ENCODE data around the gene CELA2B.
"Not testable (repeated sequence)": the region's sequence is repeated elsewhere in the genome, so short reads cannot be mapped to it uniquely, and the experiment has no call there.

Gene CELA2B

DNA sequence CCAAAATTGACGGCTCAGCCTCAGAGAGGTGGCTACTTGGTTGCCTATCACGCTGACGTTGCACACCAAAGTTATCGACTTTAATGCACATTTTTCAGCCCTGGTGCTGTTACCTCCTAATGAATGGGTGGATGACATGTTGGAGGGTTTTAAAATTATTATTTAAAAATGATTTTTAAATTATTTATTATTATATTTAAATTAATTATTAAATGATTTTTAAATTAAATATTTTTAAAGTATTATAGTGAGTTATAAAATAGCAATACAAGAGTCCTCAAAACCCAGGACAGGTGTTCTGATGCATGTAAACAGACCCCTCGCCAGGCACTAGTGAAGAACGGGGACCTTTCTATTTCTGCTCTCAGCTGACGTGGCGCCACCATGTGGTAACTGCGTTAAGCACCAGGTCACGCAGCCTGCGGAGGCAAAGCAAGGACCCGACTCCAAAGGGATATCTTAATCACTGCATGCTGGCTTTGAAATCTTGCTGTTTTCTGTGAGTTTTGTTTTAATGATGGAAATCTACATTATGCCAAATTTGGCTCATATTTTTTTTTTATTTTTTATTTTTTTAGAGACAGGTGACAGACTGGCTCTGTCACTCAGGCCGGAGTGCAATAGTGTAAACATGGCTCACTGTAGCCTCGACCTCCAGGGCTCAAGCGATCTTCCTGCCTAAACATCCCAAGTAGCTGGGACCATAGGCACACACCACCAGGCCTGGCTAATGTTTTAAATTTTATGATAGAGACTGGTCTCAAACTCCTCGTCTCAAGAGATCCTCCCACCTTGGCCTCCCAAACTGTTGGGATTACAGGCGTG is 25.5 kb downstream of the CELA2B start:
- peak; percentile 27 for DNase-seq

- no peak for DNase-seq
Observed at GRCh38 chr1:15504436-15504835, 28.5 kb downstream of the CELA2B start.

DNA sequence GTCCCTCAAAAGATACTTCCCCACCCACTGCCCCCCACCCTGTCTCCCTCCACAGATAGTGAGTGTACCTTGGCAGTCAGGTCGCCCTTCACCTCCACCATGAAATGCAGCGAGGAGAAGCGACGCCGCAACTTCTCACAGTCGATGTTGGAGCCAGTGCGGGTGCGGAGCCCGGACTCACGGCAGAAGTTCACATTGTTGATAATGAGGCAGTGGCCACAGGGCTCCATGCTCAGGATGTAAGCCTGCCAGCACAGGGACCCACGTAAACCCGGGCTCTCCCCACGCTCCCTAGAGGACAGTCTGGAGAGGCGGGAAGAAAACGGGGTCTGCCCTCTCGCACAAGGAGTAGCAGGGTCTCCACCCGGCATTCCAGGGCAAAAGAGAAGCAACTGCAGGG is 30.9 kb downstream of the CELA2B start:
- no peak for DNase-seq

- no peak for DNase-seq
Observed at GRCh38 chr1:15507278-15507677, 31.4 kb downstream of the CELA2B start.

DNA sequence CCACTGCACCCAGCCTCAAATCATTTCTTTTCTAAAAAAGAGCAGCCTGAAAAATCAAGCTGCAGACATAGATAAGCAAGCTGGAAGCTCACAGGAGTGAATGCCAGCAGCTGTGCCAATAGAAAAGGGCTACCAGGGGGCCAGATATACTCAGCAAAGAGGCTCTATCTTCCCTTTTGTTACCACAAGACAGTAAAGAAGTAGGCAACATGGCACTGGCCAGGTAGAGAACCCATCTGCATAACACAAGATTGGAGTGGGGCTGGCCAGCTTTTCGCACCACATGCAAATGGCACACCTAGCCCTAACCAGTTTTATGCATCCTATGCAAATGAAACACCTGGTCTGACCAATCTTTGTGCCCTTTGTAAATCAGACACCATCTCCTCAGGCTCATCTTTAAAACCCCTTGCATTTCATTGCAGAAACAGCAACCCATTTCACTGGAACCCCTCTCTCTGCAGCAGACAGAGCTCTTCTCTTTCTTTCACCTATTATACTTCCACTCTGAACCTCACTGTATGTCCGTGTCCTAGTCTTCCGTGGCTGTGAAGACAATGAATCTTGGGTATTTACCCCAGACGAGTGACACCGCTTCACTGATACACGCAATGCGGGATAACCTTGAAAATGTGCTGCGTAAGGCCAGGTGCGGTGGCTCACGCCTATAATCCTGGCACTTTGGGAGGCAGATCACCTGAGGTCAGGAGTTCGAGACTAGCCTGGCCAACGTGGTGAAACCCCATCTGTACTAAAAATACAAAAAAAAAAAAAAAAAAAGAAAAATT is 33.0 kb downstream of the CELA2B start:
- DNase-seq, result no peak

GRCh38 chr1:15509586-15509985 is 33.7 kb downstream of the CELA2B start:
- DNase-seq, result no peak

- no peak for DNase-seq
Observed at GRCh38 chr1:15510611-15511405, 34.9 kb downstream of the CELA2B start.

- DNase-seq, result no peak
Observed at GRCh38 chr1:15513192-15513591, 37.3 kb downstream of the CELA2B start.

- no peak for DNase-seq
Observed at GRCh38 chr1:15513919-15514318, 38.0 kb downstream of the CELA2B start.

DNA sequence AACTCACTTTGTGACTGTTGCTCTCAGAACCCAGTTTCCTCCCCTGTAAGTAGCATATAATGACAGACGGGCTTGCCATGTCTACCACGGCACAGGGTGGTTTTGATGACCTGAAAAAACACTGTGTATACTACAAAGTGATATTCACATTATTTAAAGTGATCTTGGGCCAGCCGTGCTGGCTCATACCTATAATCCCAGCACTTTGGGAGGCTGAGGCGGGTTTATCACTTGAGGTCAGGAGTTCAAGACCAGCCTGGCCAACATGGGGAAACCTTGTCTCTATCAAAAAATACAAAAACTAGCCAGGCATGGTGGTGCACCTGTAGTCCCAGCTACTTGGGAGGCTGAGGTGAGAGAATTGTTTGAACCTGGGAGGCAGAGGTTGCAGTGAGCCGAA is 38.7 kb downstream of the CELA2B start:
- not testable (repeated sequence) for DNase-seq

DNA sequence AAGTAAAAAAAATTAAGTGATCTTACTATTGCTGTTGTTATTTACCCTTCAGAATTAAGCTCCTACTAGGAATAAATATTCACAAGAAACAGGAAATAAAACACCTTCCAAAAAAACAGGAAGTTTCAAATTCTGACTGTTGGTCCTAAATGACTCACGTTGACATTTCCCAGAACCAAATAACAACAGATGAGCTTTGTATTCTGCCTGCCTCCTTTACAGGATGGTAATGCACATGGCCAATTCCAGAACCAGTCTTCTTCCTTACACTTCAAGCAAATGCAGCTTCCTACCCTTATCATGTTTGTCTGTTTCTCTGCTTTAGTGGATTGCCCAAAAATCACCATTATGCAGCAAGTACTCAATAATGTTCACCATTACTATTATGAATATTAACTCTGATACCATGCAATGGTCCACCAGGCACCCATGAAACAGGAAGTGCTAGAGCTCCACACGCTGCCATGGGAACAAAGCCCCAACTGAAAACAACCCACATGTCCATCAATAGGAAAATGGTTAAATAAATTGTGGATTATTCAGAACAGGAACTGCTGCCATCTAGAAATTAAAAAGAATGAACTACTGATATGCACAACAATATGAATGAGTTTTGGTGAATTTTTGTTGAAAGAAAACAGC is 39.2 kb downstream of the CELA2B start:
- DNase-seq, result no peak

- no peak for DNase-seq
Observed at GRCh38 chr1:15519625-15520024, 43.7 kb downstream of the CELA2B start.

DNA sequence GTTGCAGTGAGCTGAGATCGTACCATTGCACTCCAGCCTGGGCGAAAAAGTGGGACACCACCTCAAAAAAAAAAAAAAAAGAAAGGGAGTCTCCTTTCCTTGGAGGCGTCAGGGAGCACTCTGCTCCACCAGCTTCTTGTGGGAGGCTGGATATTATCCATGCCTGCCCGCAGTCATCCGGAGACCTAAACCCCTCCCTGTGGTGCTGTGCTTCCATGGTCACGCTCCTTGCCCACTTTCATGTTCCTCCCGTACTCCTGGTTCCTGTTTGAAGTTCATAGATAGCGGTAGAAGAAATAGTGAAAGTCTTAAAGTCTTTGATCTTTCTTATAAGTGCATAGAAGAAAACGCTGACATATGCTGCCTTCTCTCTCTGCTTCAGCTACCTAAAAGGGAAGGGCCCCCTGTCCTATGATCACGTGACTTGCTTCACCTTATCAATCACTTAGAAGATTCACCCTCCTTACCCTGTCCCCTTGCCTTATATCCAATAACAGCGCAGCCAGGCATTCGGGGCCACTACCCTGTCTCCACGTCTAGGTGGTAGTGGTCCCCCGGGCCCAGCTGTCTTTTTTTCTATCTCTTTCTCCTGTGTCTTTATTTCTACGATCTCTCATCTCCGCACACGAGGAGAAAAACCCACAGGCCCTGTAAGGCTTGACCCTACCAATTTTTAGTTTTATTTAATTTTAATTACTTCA is 45.5 kb downstream of the CELA2B start:
- not testable (repeated sequence) for DNase-seq

GRCh38 chr1:15522551-15522950 is 46.6 kb downstream of the CELA2B start:
- DNase-seq, result no peak

DNA sequence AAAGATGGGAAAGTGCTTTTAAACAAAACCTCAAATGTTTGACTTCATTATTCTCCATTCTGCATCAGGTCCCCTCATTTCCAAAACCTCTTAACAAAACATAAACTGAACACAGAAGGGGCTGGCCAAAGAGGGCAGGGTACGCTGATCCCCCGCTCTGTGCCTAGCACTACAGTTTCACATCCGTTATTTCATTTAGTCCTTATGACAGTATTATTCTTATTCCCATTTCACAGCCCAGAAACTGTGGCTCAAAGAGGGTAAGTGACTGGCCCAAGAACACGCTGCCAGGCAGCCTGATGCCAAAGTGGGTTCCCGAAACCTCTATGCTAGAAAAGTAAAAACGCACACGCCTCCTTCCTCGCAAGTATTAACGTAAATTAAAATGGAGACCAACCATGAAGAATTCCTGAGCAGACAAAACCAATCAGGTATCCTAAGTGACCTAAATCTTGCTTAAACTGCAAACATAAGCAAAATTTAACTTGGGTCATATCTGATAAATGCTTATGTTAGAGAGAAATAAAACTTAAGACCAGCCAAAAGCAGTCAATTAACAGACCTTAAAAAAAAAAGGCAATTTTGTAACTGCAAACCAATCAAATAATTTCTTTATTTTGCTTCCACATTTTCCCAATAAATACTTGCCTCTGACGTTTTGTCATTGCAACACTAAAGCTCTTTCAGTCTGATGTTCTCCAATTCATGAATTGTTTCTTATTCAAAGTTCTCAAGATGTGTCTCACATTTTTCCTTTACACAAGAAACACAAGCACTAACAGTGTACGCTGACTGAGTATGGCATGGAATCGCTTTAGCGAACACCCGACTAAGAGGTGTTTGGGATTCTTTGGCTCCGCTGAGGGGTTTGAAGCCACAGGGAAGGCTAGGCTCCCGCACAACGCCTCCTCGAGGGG is 47.5 kb downstream of the CELA2B start:
- DNase-seq, result no peak

GRCh38 chr1:15524021-15524282 is 48.0 kb downstream of the CELA2B start, which contains the start of gene CASP9:
Gene CASP9, minus strand, starts transcription at chr1:15524215. Its CDS starts 15 bp downstream, at chr1:15524200.
- DNase-seq, result no peak

GRCh38 chr1:15524283-15525049 is 48.6 kb downstream of the CELA2B start:
- peak; percentile 99 for DNase-seq

DNA sequence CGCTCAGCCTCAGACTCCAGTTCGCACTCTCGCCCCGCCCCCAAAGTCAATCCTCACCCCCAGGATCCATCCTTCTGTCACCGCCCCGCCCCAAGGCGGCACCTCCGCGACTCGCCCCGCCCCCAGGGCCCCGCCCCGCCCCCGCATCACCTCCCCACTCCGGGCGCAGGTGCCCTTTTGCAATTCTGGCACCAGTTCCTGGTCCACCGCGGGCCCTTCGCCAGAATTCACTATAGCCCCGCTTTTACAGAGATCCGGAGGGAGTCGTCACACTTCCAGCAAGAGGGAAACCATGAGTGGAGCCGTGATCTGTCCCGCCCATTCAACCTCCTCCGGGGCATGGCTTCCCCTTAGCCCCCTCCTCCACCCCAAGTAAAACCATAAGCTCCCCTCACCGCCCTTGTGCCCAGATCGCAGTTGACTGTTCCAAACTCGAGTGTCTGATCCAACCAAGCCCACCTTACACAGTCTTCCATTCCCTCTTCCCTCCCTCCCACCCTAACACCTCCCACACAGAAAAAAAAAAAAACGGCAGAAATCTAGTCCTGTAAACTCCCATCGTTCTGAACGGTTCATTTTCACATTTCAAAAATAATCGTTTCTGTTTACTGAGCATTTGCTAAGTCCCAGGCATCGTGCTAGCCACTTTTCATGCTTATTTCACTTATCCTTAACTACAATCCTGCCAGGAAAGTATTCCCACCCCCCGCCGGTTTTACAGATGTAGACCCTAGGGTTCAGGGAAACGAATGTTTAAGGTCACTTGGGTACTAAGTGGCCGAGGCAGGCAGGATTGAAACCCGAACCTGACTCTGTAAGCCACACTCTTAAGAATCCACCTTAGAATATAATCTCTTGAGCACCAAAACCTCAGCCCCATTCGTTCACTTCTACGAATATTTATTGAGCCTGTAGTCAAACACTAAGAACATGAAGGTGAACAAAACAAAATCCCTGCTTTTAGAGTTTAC is 49.4 kb downstream of the CELA2B start:
- no peak for DNase-seq

DNA sequence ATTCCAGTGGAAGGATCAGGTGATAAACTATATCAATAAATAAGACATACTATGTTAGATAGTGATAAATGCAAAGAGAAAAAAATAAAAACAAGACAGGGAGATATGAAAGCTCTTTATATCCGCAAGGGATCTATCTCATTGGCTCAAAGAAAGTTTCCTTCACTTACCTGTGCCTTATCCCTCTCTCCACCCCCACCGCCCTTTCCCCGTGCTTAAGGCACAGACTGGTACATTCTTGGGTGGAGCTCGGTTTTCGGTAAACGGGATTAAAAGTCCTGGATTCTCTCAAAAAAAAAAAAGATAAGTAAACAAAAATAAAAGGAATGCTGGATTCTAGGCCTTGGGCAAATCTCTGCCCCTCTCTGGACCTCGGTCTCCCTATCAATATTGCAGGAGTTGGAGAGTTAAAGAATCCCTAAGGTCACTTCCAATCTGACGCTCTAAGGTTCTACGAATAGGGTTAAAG is 50.2 kb downstream of the CELA2B start:
- no peak for DNase-seq
